Cardiac fibroblast (primary cell): ENCODE data around the gene ZNF396.

Source experiments
- DNase-seq, 2 donors: peaks; one replicate each; pipeline versions ENCODE4 v3.0.0 to v3.0.0-alpha.2; 2010; ENCODE audit warnings: low read depth in 2 of 2
- H3K4me3 ChIP-seq, 2 donors: replicated peaks in 1 of 2; 1 replicate in 1 of 2; 2 replicates in 1 of 2; pipeline ENCODE4 v1.5.1; 2011; ENCODE audit warnings: low read depth in 2 of 2, low read length in 2 of 2, mild to moderate bottlenecking in 2 of 2, moderate library complexity in 1 of 2
- TF ChIP-seq, protein P1 (sequence below): IDR thresholded peaks from one replicate; pipeline ENCODE4 v1.5.1; 2011; ENCODE audit warnings: low read depth, mild to moderate bottlenecking, low read length, inconsistent platforms

Gene ZNF396

DNA sequence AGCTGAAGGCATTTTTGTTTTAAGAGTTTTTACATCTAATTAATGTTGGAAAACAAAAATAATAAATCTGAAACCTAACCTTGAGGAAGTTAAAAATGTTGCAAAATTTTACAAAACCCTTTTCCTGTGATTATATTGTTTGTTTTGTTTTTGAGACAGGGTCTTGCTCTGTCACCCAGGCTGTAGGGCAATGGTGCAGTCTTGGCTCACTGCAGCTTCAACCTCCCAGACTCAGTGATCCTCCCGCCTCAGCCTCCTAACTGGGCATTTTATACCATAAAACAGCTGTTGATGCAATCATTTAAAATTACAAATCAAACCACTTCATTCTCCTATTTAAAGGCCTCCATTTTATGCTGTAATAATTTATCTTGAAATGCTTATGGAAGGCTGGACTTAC is 31.2 kb downstream of the ZNF396 start:
- TF ChIP-seq, protein P1, sequence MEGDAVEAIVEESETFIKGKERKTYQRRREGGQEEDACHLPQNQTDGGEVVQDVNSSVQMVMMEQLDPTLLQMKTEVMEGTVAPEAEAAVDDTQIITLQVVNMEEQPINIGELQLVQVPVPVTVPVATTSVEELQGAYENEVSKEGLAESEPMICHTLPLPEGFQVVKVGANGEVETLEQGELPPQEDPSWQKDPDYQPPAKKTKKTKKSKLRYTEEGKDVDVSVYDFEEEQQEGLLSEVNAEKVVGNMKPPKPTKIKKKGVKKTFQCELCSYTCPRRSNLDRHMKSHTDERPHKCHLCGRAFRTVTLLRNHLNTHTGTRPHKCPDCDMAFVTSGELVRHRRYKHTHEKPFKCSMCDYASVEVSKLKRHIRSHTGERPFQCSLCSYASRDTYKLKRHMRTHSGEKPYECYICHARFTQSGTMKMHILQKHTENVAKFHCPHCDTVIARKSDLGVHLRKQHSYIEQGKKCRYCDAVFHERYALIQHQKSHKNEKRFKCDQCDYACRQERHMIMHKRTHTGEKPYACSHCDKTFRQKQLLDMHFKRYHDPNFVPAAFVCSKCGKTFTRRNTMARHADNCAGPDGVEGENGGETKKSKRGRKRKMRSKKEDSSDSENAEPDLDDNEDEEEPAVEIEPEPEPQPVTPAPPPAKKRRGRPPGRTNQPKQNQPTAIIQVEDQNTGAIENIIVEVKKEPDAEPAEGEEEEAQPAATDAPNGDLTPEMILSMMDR = no peak
- no peak for DNase-seq
- no peak overlapping the region for H3K4me3 ChIP-seq

DNA sequence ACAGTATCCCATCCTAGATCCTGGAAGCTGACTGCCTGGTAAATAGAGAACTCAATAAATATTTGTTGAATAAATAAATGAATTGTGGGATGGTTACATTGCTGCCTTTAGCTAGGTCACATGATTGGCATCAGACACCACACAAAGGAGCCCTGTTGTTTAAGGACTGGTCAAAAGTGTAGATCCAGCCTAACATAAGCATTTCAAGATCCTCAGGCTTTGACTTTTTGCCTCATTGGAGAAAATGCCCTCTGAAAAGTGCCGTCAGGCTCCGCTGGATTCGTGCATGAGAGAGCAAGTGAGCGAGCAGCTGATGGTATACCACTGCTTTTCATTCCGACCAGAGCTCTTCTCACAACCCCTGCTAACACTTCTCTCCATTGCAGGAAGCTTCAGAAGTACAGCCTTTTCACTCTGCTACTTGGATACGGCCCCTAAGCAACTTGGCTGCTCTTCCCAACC is 31.6 kb downstream of the ZNF396 start:
- TF ChIP-seq, protein P1 = no peak
- no peak overlapping the region for H3K4me3 ChIP-seq
- peak in 1 of 2 donors; percentile 66 for DNase-seq

DNA sequence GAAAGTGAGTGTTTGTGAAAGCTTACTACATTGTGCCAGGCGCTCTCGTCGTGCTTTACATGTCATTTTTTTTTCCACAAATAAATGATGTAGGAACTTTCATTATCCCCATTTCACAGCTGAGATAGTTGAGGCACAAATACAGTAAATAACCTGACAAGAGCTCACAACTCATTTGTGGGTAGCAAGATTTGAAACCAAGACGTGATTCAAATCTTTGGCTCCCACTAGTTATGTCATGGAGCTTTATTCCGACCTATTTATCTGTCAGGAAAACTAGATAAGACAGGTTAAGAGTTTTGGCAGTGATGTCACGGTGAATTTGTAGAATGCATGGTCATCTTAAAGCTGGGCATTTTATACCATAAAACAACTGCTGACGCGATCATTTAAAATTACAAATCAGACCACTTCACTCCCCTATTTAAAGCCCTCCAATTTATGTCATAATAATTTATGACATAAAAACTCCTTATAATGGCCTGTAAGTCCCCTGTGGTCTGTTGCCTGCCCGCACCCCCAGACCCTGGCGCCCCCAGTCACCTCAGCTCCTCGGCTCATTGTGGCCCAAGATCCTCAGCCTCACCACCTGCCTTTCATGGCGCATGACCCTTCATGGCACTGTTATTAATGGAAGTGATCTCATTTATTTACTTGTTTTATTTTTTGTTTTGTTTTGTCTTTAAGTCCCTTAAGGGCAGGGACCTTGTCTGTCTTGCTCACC is 32.2 kb downstream of the ZNF396 start:
- DNase-seq = no peak
- peak overlapping the region; percentile 89 to 99 for H3K4me3 ChIP-seq

DNA sequence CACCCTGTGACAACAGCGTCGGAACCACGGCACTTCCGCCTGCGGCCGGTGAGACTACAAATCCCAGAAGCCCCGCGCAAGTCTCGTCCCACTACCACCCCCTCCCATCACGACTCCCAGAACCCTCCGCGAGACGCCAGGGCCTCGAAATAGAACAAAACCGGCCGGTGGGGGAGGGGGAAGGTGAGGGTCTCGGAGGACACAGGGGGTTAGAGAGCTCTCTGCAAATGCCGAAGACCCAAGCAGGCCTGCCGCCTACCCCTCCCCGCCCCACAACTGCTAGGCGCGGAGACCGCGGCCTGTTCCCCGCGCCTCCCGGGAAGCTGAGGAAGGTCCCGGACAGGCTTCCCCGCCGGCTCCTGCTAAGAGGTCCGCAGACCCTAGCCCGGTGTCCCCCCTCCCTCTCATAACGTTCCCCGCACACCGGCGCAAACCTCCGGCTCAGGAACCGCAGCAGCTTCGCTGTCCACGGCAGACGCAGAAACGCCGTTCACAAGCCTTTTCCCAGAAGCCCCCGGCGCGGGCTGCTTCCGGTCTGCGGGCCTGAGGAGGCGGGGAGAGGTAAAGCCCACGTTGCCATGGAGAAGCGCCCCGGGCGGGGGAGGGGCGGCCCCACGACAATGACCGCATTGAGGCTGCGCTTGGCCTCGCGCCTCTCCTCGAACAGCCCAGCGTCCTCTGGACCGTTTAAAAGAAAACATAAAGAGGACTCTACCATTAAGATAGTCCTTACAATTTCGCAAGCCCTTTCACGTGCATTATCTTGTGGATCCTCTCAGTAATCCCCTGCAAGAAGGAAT is 33.0 kb downstream of the ZNF396 start, which contains the start of gene ZNF24:
Gene ZNF24, minus strand, starts transcription at position 485 of the 800 bp plus-strand sequence. CDS start 3,770 bp downstream, outside the sequence.
- H3K4me3 ChIP-seq = peak within 1 kb of the TSS; percentile 89 to 99
- peak; percentile 94 to 96 for DNase-seq
- TF ChIP-seq, protein P1 = no peak

More for the DNA sequence above, 32.2 kb downstream of the ZNF396 start:
- TF ChIP-seq, protein P1 = no peak

DNA sequence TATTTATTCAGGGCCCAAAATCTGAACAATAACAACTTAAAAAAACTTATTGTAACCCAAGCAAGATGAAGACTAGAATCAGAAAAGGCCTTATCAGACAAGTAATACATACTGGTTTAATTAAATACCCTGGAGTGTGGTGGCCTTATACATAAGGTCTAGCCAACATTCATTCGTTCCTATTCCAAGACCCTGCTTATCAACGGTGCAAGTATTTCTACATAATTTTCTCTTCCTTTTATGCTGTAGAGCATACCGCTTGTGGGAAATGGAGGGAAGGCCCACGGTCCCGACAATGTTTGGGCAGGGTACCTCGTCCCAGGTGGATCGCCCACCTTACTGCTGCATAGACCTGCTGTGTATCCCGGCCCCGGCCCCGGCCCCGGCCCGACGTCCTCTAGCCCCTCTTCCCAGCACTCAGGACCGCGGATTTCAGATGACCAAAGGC is 33.6 kb downstream of the ZNF396 start:
- DNase-seq = peak in 1 of 2 donors; percentile 15
- peak overlapping the region; percentile 89 to 99 for H3K4me3 ChIP-seq
- TF ChIP-seq, protein P1 = no peak

DNA sequence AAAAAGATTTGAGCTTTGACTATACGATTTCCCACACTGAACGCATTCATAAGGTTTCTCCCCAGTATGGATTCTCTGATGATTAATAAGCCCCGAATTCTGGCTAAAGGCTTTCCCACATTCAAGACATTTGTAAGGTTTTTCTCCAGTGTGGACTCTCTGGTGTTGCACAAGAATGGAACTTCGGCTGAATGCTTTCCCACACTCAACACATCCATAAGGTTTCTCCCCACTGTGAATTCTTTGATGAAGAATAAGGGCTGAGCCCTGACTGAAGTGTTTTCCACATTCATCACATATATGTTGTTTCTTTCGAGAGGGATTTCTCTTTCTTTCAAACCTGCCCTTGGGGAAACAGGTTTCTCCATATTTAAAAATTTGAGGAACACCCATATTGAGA is 39.9 kb downstream of the ZNF396 start:
- TF ChIP-seq, protein P1 = no peak
- peak in 1 of 2 donors; percentile 29 for DNase-seq
- H3K4me3 ChIP-seq = no peak overlapping the region
